Caco-2 (cell line): ENCODE results near the gene DHRS1. TPM values are rescaled to one million over a fixed set of nuclear protein-coding genes. Genes with fewer than 3 reads are reported as not detected.

Experiments
- BruUV-seq: library from RNA; stranded (reverse); fragments of 400-500 nt; replicated peaks from 2 replicates; lab custom pipeline; 2021; lab: Mats Ljungman, UMichigan
- CTCF ChIA-PET: fragments of 300-600 bp; sonication (Branson Sonifier 250); formaldehyde crosslinking; loops from one replicate; lab custom pipeline; 2022; ENCODE audit warnings: antibody characterized with exemption; lab: Charles Lee
- POLR2A ChIA-PET: fragments of 300-600 bp; sonication (Branson Sonifier 250); formaldehyde crosslinking; loops from one replicate; lab custom pipeline; 2022; ENCODE audit warnings: antibody characterized with exemption; lab: Charles Lee
- DNase-seq, 2 experiments: peaks; one replicate each; pipeline versions ENCODE4 v3.0.0 to v3.0.0-alpha.2; 2020 to 2022
- H3K27me3 ChIP-seq: replicated peaks from 2 replicates; pipeline ENCODE4 v1.6.0; 2011; ENCODE audit warnings: low read length; ENCODE audit not compliant: control insufficient read depth, insufficient read depth
- H3K36me3 ChIP-seq: 2 replicates; pipeline ENCODE4 v1.5.1; 2011; ENCODE audit warnings: low read length; ENCODE audit not compliant: control insufficient read depth, insufficient read depth
- H3K4me1 ChIP-seq: fragments of 250-450 bp; sonication (Bioruptor Pico); 2 replicates; pipeline ENCODE4 v1.5.1; 2020; ENCODE audit warnings: mild to moderate bottlenecking
- H3K4me3 ChIP-seq: 2 replicates; pipeline ENCODE4 v1.5.1; 2011; ENCODE audit warnings: low read depth, mild to moderate bottlenecking, control low read depth, low read length
- H3K9me3 ChIP-seq: fragments of 250-450 bp; sonication (Bioruptor Pico); 2 replicates; pipeline ENCODE4 v1.5.1; 2020; ENCODE audit warnings: mild to moderate bottlenecking, moderate library complexity
- H3K27ac Mint-ChIP-seq: one replicate; pipeline ENCODE4 v1.8.0; 2022; ENCODE audit warnings: mixed read lengths; ENCODE audit not compliant: unreplicated experiment
- H3K27me3 Mint-ChIP-seq: one replicate; pipeline ENCODE4 v1.8.0; 2022; ENCODE audit warnings: mixed read lengths; ENCODE audit not compliant: insufficient read depth, unreplicated experiment
- H3K36me3 Mint-ChIP-seq: one replicate; pipeline ENCODE4 v1.8.0; 2022; ENCODE audit warnings: mild to moderate bottlenecking, mixed read lengths; ENCODE audit not compliant: insufficient read depth, unreplicated experiment
- H3K4me1 Mint-ChIP-seq: one replicate; pipeline ENCODE4 v1.8.0; 2022; ENCODE audit warnings: low read depth, mixed read lengths; ENCODE audit not compliant: unreplicated experiment
- H3K4me3 Mint-ChIP-seq: one replicate; pipeline ENCODE4 v1.8.0; 2022; ENCODE audit warnings: mild to moderate bottlenecking, moderate library complexity, mixed read lengths; ENCODE audit not compliant: unreplicated experiment
- H3K9me3 Mint-ChIP-seq: one replicate; pipeline ENCODE4 v1.8.0; 2022; ENCODE audit warnings: mixed read lengths; ENCODE audit not compliant: unreplicated experiment
- intact Hi-C: fragments of 100-400 bp; cut with micrococcal nuclease; formaldehyde crosslinking; loops from one replicate; pipeline ENCODE4 v1.10.0; 2022; ENCODE audit not compliant: unreplicated experiment
- total RNA-seq: library from RNA; stranded (reverse); gene quantifications from 2 replicates; pipeline ENCODE4 v1.2.3, GENCODE V29; 2022
- TF ChIP-seq, protein P1 (sequence below), 2 experiments: fragments of 200-600 bp in 1 of 2; IDR thresholded peaks; 1 replicate in 1 of 2; 2 replicates in 1 of 2; pipeline versions ENCODE4 v1.5.1 to v1.8.0; 2011 to 2022; ENCODE audit warnings: antibody characterized with exemption in 1 of 2, control low read depth in 1 of 2, inconsistent platforms in 1 of 2, low read depth in 1 of 2, low read length in 1 of 2, mild to moderate bottlenecking in 1 of 2, moderate library complexity in 1 of 2; ENCODE audit not compliant: insufficient read depth in 1 of 2, severe bottlenecking in 1 of 2, unreplicated experiment in 1 of 2

DHRS1 gene
- total RNA-seq, 1 experiment from 2014 or later, result 18.1 TPM

DNA sequence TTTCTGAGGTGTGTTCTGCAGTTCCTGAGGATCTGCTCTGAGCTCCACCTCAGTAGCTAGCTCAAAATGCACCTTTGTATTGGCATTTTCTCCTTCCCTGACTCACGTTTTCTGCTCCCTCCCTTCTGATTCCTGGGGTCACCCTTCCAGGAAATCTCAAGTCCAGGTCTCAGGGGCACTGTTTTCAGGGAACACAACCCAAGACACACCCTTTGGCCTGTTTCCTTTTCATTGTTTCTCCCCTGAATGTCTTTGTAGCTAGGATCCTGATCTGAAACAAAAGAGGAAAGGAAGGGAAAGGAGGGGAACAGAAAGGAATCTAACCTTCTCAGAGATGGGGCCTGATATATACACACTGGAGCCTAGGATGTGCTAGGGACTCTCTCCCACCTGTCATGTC, 47.6 kb upstream of the DHRS1 start:
- no peak overlapping the region for H3K4me3 ChIP-seq
- H3K9me3 ChIP-seq, result no peaks in the 10 kb centered on the region
- H3K4me1 ChIP-seq, result no peaks in the 10 kb centered on the region
- Mint-ChIP-seq H3K36me3 (no peaks in the 10 kb centered on the region), H3K9me3 (no peaks in the 10 kb centered on the region), H3K4me3 (no peak overlapping the region), H3K27ac (no peak overlapping the region), H3K27me3 (peaks cover 13% of the 10 kb centered on the region), H3K4me1 (peaks cover 6% of the 10 kb centered on the region)
- no peaks in the 10 kb centered on the region; the same call in 1 of the 2 replicates for H3K27me3 ChIP-seq
- BruUV-seq, result no TSS peak
- TF ChIP-seq, protein P1, sequence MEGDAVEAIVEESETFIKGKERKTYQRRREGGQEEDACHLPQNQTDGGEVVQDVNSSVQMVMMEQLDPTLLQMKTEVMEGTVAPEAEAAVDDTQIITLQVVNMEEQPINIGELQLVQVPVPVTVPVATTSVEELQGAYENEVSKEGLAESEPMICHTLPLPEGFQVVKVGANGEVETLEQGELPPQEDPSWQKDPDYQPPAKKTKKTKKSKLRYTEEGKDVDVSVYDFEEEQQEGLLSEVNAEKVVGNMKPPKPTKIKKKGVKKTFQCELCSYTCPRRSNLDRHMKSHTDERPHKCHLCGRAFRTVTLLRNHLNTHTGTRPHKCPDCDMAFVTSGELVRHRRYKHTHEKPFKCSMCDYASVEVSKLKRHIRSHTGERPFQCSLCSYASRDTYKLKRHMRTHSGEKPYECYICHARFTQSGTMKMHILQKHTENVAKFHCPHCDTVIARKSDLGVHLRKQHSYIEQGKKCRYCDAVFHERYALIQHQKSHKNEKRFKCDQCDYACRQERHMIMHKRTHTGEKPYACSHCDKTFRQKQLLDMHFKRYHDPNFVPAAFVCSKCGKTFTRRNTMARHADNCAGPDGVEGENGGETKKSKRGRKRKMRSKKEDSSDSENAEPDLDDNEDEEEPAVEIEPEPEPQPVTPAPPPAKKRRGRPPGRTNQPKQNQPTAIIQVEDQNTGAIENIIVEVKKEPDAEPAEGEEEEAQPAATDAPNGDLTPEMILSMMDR (IDR thresholded peaks at IDR 0.05; ENCODE audit: insufficient read depth in 1 of 2, low read depth in 1 of 2, low read length in 1 of 2, severe bottlenecking in 1 of 2, unreplicated experiment in 1 of 2), result no peak
- intact Hi-C loops, result loop anchor here (5.0 kb wide), 1 partner anchor 75 kb away; no protein-coding TSS in a partner anchor
- POLR2A ChIA-PET, result no interaction called here
- DNase-seq, result no peak
- no peaks in the 10 kb centered on the region for H3K36me3 ChIP-seq
- CTCF ChIA-PET, result interaction anchor here (1.0 to 1.4 kb wide), 3 partner anchors 14 to 85 kb away, joined by 3 to 6 read pairs (median 5); no protein-coding TSS in a partner anchor

DNA sequence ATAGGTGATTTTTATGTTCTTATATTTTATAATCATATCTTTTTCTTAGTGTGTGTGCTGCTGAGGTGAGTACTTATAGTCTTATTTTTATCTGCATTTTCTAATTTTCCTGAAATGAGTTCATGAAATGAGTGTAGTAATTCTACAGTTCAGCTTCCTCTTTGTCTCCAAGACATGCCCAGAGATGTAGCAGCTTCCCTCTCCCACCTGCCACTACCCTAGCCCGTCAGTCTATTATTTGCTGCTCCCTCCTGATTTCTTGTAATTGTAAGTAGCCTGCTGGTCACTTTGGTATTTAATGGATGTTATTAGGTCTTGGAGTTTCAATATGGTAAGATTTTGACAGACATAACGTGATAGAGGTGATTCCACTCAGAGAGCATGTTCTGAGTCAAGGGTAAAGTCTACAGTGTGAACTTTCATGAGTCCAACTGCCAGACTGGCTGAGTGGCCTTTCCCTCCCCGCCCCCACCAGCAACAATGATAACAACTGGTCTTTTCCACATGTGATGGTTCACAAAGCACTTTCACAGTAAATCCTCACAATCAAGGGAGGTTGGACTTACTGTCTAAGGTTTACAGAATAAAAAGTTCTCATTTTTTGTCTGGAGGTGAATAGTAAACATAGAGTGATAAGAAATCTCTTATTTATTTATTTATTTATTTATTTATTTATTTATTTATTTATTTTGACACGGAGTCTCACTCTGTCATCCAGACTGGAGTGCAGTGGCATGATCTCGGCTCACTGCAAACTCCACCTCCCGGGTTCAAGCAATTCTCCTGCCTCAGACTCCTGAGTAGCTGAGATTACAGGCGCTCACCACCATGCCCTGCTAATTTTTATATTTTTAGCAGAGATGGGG, 44.4 kb upstream of the DHRS1 start:
- no peak overlapping the region for H3K27ac Mint-ChIP-seq
- TF ChIP-seq, protein P1 (IDR thresholded peaks at IDR 0.05; ENCODE audit: insufficient read depth in 1 of 2, low read depth in 1 of 2, low read length in 1 of 2, severe bottlenecking in 1 of 2, unreplicated experiment in 1 of 2), result no peak
- H3K4me1 Mint-ChIP-seq, result peaks cover 6% of the 10 kb centered on the region
- peaks cover 3% of the 10 kb centered on the region for H3K27me3 Mint-ChIP-seq
- DNase-seq, result no peak
- Histone ChIP-seq H3K4me1 (no peaks in the 10 kb centered on the region), H3K36me3 (no peaks in the 10 kb centered on the region), H3K27me3 (no peaks in the 10 kb centered on the region; the same call in none of the 2 replicates), H3K9me3 (no peaks in the 10 kb centered on the region), H3K4me3 (no peak overlapping the region)
- POLR2A ChIA-PET, result no interaction called here
- no peak overlapping the region for H3K4me3 Mint-ChIP-seq
- H3K36me3 Mint-ChIP-seq, result no peaks in the 10 kb centered on the region
- CTCF ChIA-PET, result interaction anchor here (0.9 kb wide), 1 partner anchor 88 kb away, joined by 3 read pairs; no protein-coding TSS in a partner anchor
- H3K9me3 Mint-ChIP-seq, result no peaks in the 10 kb centered on the region
- BruUV-seq, result no TSS peak
- intact Hi-C loops, result no loop called here

DNA sequence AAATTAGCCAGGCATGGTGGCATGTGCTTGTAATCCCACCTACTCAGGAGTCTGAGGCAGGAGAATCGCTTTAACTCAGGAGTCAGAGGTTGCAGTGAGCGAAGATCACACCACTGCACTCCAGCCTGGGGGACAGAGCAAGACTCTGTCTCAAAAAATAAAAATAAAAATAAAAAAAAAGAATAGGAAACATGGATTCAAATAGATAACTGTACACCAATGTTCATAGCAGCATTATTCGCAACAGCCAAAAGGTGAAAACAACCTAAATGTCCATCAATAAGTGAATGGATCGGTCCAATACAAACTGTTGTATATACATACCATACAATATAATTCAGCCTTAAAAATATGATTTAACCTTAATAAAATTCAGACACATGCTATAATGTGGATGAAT, 43.3 kb upstream of the DHRS1 start:
- Histone ChIP-seq H3K4me3 (no peak overlapping the region), H3K36me3 (no peaks in the 10 kb centered on the region), H3K27me3 (no peaks in the 10 kb centered on the region; the same call in none of the 2 replicates), H3K9me3 (no peaks in the 10 kb centered on the region), H3K4me1 (no peaks in the 10 kb centered on the region)
- Mint-ChIP-seq H3K4me3 (no peak overlapping the region), H3K9me3 (no peaks in the 10 kb centered on the region), H3K27me3 (peaks cover 3% of the 10 kb centered on the region), H3K4me1 (peaks cover 6% of the 10 kb centered on the region), H3K36me3 (no peaks in the 10 kb centered on the region), H3K27ac (no peak overlapping the region)
- CTCF ChIA-PET, result no interaction called here
- POLR2A ChIA-PET, result no interaction called here
- DNase-seq, result no peak
- TF ChIP-seq, protein P1 (IDR thresholded peaks at IDR 0.05; ENCODE audit: insufficient read depth in 1 of 2, low read depth in 1 of 2, low read length in 1 of 2, severe bottlenecking in 1 of 2, unreplicated experiment in 1 of 2), result no peak
- BruUV-seq, result no TSS peak
- intact Hi-C loops, result no loop called here
